HG03521 (cell line): Measurements from ENCODE around the gene NAV2.

Experiments
- ATAC-seq: cut with Tn5 transposase; IDR thresholded peaks from one replicate; pipeline ENCODE4 v1.9.1; 2021; ENCODE audit warnings: mild to moderate bottlenecking, moderate library complexity; ENCODE audit not compliant: unreplicated experiment

The NAV2 gene

GRCh38 chr11:19712281-19713195 is at the start of gene NAV2:
TSS of gene NAV2 (plus strand) at chr11:19712837. CDS start at chr11:19713696, 859 bp downstream.
- ATAC-seq: peak; percentile 99

- ATAC-seq: no peak
These were observed 49.4 kb upstream of the NAV2 start for GRCh38 chr11:19663206-19663605.

DNA sequence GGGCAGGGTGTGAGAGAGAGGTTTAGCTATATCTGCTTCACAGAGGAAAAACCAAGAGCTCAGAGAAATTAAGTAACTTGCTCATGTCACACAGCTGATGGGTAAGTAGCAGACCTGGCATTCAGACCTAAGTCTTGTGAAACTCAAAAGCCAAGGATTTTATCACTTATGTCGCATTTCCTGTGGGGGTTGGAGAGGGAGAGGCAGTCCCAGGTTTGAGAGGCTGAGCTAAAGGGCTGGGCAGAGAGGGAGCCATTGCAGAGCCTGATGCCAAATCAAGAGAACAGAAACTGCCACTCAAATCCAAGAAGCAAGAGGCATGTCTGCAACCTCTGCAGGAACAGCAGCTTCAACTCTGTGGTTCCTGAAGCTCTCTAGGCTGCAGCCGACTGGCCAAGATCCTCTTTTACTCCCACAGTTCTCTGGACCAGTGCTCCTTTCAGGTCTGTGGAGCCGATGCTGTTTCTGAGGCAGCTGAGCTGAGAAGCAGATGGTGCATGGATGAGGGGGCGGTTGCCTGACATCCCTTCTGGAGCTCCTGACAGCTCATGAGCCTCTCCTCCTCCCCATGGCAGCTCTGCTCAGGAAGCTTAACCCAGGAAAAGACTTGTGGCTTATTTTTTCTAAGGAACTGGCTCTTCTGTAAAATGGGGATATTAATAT is 47.6 kb upstream of the NAV2 start:
- no peak for ATAC-seq

GRCh38 chr11:19666951-19667350 is 45.7 kb upstream of the NAV2 start:
- ATAC-seq: no peak

GRCh38 chr11:19669511-19669910 is 43.1 kb upstream of the NAV2 start:
- no peak for ATAC-seq

DNA sequence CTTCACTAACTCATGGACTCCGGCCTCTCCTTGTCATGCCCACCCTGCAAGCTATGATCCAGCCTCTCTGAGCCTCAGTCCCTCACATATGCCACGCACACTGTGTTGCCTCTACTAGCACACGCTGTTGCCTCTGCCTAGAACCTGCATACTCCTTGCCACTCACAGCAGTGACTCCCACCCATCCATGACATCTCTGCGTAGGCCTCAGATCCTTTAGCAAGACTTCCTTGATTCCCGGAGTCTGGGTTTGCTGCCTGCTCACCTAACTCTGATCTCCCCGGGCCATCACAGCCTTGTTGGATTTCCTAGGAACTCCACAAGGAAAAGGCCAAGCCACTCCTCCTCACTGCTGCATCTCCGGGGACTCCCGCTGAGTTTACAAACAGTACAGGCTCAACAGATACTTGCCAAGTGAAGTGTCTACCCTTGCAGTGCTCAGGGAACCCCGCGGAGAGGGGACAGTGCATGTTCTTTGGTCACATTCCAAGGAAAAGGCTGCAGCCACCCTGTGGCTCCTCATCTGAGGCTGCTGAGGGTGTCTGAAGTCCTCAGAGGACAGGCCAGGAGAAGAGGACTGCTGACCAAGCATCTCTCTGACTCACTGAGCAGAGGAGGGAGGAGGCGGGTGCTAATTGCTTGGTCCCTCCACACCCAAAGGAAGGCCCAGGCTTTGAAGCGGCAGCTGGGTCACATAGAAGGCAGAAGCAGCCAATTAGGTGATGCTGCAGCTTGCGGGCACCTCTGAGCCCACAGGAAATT is 42.4 kb upstream of the NAV2 start:
- ATAC-seq: no peak

DNA sequence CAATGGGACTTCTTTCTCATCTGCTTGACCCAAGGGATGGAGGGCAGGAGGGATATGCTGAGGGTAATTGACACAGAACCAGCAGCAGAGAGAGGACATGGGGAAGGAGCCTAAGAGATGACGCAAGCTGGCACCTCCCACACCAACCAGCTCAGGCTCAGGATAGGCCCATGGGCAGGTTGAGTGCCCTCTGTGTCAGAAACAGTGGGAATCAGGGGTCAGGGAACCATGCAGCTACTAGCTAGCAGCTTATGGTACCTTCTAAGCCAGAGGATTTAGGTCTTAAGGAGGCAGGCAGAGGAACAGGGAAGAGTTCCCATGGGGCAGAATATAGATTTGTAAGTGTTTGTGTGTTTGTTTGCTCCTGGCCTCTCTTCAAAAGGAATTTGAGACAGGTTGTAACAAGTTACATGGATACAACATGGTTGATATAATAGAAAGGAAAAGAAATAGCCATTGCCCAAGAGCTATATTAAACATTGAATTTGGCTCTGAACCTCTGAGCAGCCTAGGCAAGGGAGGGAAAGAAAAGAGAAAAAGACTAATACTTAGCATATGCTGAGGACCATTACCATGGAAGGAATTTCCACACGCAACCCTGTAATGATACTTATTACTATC is 39.9 kb upstream of the NAV2 start:
- ATAC-seq: no peak

- ATAC-seq: no peak
These were observed 38.5 kb upstream of the NAV2 start for GRCh38 chr11:19673924-19674729.

GRCh38 chr11:19674836-19675235 is 37.8 kb upstream of the NAV2 start:
- ATAC-seq: no peak

- ATAC-seq: no peak
These were observed 37.2 kb upstream of the NAV2 start for GRCh38 chr11:19675397-19675796.

DNA sequence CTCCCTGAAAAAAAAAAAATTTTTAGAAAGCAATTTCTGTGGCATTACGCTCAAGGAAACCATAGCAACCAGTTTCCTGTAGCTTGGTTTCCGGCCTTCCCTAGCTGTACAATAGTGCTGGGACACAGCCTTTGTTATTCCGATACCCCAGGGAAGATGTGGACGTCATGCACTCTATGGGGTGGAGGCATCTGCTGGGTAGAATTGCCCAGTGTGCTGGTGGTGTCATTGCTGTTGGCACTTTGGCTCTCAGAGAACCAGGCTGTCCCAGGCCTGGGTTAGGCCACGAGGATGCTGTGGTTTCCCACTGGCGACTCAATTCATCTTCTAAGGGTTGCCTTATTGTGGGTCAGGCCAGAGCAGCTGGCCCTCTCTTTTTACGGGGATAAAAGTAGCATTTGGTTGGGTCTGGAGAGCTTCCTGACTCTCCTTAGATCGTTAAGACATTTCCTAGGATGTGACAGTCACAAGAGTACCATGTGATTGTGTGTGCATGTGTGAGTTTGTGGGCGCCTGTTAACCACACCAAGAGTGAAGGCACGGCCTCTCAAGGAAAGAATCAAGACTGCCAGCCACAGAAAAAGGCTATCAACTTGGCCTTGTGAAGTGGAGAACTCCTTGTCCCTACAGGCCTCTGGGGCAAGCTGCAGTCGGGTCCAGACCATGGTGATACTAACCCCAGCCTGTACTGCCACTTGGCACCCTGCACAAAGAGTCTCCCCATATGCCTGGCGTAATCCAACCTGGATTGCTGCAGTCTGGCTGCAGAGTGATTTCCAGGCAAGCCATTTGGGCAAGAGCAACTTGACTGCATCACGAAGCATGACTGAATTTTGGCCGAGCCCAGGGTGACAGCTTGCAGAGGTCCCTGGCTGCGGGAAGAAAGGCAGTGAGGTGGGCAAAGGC is 35.9 kb upstream of the NAV2 start:
- ATAC-seq: no peak

GRCh38 chr11:19677381-19678080 is 35.1 kb upstream of the NAV2 start:
- no peak for ATAC-seq

DNA sequence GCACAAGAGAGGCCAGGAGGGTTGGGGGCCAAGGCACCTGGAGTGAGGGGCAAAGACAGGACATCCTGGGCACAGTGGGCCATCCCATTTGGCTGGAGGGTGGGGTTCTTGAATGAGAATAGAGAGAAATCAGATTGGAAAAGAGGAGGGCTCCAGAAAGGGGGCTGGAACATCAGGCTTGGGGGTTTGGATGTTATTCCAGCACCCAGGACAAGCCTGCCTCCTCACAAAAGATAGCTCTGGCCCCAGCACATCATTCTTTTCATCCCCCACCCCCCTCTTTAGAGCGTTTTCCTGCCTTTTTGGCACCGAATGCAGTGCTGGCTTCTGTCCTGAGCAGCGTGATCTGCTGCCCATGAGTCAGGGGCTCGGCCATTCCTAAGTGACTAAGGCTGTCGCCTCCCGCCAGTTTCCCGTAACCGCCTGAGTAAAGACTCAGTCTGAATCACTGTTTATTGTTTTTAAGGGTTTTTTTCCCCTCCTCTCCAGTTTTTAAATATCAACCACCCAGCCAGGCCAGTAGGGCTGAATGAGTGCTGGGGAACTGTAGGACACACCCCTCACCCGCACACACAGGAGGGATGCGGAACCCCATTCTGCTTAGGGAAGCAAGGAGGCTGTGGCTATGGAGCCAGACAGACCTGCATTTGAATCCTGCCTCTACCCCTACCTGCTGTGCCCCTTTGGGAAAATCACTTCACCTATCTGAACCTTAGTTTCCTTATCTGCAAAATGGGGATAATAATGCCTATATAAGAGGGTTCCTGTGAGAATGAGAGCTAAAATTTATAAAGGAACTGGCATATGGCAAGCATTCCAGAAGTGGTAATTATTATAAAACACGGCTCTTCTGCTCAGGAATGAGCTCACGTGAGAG is 32.4 kb upstream of the NAV2 start:
- no peak for ATAC-seq

GRCh38 chr11:19680829-19681368 is 31.7 kb upstream of the NAV2 start:
- ATAC-seq: no peak

DNA sequence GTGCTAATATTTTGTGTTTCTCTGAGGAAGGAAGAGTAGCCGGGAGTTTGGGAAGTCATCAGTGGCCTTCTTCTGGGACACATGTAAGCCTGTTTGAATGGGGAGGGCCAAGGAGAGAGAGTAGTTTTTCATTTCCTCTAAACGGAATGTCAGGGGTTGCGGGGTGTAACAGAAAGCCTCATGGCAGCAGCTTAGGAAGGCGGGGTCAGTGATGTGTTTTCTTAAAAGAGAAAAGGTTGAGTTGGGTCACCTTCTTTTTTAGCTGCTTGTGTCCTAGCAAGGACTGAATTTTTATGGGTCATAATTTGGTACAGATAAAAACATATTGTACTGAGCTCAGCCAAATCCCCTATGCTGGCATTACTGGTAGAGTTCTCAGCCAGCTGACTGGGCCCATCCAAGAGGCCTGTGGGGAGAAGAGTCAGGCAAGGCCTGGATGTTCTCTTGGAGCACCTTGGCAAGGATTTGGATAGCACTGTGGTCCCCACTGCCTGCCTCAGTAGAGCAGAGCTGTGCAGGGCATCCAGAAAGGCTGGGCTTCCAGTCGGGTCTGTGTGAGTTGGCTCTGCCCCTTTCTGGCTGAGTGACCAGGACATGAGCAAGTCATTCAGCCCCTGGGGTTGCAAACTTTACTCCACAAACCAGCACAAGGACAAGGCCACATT is 29.4 kb upstream of the NAV2 start:
- no peak for ATAC-seq

GRCh38 chr11:19683862-19684491 is 28.7 kb upstream of the NAV2 start:
- no peak for ATAC-seq
